DMS153 treated with DMSO at 0.1 percent for 48 hours (cell line): ENCODE data around the gene CAMTA1.
"Not testable (repeated sequence)": the region's sequence is repeated elsewhere in the genome, so short reads cannot be mapped to it uniquely, and the experiment has no call there.

Experiments used
- DNase-seq: peaks from one replicate; lab custom pipeline; 2025; ENCODE audit not compliant: unreplicated experiment; lab: John Stamatoyannopoulos, UW

Gene CAMTA1

DNA sequence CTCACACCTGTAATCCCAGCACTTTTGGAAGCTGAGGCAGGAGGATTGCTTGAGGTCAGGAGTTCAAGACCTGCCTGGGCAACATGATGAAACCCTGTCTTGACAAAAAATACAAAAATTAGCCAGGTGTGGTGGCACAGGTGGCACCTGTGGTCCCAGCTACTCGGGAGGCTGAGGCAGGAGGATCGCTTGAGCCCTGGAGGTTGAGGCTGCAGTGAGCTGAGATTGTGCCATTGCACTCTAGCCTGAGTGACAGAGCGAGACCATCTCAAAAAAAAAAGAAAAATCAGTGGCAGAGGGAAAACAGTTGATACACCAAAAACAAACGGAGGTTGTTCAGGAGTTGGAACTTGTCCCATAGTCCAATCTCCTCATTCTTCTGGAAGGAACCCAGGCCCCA lies 904.1 kb downstream of the CAMTA1 start:
- not testable (repeated sequence) for DNase-seq

DNA sequence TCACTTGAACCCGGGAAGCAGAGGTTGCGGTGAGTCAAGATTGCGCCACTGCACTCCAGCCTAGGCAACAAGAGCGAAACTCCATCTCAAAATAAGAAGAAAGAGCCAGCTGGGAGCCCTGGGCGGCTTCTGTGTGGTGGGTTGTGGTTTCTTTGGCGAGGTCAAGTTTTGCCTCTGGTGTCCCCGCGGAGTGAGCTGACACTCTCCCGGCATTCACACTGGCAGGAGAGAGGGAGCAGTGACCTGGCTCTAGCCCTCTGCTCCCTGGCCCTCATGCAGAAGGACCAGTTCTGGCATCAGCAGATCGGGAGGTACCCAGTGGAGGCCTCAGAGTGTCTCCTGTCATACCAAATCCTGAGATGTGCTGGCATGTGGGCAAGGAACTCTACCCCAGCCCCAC lies 904.8 kb downstream of the CAMTA1 start:
- no peak for DNase-seq

DNA sequence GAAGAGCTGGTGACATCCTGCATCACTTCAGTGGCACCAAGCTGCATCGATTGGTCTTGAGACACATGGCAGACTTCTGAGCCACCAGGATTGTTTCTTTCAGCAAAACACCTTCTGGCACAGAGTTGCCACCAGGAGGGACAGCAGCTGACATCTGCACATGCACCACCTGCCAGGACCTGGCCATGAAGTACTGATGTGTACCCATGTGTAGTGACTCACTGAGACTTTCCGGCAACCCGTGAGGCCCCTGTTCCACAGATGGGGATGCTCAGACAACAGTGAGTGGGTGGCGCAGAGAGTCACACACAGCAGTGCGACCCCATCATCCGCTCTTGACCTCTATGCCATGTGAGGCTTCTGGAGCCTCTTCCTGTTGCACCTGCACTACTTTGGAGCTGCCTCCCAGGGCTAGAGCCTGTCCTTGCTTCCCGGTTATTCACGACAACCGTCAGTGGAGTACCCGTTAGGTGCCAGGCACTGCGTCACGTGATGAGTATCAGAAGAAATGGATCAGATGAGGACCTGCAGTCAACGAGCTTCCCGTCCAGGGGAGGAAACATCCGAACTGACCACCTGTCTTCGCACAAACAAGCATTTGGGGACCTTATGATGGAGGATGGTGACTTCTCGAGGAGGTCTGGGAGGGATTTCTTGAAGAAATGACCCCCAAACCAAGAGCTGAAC lies 905.4 kb downstream of the CAMTA1 start:
- no peak for DNase-seq

DNA sequence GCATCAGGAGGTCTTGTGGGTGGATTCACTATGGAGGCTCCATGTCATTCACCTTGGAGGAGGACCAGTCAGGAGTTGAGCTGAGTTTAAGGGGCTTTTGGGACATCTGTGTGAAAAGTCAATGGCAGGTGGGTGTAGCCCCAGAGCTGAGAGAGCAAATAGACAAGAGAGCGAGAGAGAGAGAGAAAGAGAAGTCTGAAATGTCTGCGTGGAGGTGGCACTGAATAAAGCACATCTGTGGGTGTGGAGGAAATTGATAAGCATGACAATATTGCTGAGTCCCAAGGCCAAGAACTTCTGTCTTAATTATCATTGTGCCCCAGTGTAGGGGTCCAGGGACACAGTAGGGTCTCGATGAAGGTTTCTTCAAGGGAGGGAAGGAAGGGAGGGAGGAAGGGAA lies 906.3 kb downstream of the CAMTA1 start:
- no peak for DNase-seq

DNA sequence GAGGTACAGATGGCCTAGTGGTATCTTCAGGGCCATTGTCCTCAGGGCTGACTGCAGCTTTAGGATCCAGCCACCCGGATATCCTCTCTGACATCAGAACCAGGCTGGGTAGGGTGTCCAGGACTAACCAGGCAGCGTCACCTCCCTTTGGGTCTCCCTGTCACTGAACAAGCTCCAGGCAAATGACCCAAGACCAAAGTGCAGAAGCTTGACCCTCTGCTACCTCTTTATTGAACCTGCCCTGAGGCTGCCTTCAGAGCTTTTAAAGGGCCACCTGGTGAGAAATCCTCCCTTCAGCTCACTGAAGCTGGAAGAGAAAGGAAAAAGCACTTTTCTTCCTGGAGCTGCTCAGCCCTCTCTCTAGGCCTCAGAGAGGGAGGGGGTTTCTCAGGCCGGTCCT lies 906.8 kb downstream of the CAMTA1 start:
- no peak for DNase-seq

DNA sequence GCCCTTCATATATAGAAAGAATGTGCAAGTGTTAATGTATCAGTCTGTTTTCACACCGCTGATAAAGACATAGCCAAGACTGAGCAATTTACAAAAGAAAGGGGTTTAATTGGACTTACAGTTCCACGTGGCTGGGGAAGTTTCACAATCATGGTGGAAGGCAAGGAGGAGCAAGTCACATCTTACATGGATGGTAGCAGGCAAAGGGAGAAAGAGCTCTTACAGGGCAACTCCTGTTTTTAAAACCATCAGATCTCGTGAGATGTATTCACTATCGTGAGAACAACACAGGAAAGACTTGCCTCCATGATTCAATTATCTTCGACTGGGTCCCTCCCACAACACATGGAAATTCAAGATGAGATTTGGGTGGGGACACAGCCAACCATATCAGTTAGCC lies 907.8 kb downstream of the CAMTA1 start:
- not testable (repeated sequence) for DNase-seq

DNA sequence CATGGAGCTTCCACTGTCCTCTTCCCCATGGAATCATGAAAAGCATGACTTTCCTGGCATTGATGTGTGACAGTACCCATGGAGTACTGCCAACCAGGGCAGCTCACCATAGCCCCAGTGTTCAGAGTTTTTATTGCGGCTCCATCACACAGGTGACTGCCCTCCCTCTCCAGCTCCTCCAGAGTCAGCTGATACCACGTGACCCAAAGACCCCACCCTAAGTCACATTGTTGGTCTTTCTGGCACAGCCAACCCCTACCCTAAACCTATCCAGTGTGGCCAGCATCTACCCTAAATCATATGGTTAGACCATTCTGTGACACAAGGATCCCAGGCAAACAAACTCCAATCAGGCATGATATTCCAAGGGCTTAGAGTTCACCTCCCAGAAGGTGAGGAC lies 908.4 kb downstream of the CAMTA1 start:
- DNase-seq = no peak

DNA sequence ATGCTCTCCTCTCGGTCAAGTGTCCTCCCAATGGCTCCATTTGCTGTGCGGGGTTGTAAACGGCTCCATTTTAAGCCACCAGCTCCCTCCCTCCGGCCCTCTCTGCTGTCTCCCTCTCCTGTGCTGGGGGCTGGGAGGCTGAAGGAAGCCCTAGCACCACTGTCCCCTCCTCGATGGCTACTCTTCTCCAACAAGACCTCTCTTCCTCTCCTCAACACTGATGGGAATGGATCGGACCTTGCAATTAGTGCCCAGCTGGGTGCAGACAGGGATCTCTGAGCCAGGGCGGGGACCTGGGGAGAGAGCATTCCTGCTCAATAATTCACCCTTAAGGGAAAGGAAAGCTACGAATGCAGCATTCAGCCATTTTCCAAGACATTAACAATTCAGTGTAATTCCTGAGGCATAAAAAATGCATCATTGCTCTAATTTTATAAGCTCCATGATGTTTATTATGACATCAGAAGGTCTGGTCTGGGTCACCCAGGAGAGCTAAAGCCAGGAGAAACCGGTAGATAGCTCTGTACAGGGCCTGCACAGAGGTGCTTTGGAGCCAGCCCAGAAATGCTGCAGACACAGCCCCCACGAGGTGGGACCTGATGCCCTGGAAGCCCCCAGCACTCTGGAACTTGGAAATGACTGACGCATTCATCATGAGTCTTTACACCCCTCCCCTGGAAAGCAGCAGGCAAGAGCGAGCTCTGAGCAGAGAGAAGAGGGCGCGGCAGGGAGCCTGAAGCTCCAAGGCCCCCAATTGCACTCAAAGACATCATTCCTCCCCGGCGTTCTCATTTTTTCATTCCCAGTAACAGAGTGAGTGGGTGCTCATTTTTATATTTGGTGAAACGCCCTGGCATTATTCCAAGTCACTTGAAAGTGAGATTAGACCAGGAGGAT lies 909.6 kb downstream of the CAMTA1 start:
- DNase-seq = no peak

DNA sequence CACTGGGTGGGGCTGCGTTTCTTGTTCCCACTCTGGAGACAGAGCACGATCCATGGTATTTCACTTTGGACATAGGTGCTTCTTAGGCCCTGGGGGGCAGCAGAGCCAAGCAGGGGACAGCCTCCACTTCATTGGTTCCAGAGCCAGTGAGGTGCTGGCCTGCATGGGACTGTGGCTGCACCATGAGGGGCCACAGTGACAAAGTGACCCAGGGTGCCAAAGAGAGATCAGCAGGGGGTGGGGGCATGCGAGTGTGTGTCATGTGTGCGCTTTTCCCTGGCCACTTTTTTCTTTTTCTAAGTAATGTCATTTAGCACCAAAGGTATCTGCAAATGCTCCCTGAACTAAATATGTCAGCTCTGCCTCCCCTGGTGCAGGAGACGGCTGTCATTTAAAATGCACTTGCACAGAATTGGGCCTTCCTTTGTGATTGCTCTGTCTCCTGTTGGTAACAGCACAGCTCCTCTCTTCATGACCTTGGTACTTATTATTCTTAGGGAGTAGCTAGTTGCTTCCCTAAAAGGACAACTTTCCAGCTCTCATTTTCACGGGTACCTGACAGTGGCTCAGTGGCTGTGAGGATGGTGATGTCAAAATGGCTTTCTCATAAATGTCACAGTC lies 910.4 kb downstream of the CAMTA1 start:
- no peak for DNase-seq

DNA sequence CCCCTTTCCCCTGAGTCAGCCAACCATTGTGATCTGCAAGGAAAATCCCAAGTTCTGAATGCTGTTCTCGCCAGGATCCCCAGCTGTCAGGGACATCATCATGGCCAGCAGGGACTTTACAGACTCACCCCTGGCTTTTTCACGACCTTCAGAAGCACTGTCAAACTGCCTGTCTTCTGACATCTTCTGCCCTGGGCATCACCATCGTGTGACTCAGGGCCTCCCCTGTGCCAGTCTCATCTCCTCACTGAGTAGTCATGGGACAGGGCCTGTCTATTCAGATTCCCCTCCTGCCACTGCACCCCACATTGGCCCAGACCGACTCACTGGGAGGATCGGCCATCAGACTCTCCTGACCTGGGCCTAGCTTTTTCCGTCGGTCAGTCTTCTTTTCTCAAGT lies 913.4 kb downstream of the CAMTA1 start:
- no peak for DNase-seq

DNA sequence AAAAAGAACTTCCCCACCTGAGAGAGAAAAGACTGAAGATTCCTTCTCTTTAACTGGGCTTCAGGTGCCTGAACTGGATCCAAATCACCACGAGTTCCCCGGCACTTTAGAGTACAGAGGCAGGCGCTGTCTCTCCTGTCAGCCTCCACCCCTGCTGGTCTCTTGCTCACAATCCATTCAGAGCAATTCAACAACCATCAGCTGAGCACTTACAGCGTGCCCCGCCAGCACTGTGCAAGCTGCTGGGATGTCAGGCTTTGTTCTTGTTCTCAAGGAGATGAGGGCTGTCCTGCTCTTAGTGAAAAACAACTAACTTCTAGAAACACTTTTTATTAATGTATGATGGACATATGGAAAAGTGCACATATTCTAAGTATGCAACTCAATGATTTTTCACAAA lies 917.1 kb downstream of the CAMTA1 start:
- peak; percentile 21 for DNase-seq

DNA sequence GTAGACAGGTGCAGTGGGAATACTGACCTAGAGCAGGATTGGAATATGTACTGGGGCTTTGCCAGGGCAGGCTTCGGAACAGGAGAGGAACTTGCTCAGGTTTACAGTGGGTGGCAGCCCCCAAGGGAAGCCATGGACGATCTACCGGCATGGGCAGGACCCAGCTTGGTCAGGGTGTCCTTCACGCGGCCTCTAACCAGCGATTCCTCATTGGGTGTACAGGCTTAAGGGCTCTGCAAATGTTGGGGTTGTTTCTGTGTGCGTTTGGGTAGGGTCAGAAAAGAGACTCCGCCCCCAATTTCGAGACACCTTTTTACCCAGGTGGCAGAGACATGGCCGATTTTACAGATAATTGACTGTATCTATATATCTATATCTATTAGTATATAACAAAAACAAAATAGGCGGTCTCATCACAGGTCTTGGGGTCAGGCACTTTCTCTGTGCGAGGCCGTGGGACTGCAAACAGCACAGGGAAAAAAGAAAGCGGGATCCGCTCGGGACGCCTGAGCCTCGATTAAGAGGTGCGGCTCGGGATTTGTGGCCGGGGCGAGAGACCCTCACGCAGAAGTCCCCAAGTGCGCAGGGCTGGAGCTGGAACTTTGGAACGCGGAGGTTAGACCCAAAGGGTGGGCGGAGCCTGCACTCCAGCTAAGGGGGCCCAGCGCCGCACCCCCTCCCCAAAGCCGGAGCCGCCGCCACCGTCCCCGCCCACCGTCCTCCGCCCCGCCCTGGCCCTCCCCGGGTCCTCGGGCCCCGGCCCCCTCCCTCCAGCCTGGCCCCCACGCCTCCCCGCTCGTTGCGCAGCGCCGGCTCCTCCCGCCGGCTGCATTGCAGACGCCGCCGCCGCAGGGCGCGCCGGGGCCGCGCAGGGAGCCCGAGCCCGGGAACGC lies 918.3 kb downstream of the CAMTA1 start:
- no peak for DNase-seq

DNA sequence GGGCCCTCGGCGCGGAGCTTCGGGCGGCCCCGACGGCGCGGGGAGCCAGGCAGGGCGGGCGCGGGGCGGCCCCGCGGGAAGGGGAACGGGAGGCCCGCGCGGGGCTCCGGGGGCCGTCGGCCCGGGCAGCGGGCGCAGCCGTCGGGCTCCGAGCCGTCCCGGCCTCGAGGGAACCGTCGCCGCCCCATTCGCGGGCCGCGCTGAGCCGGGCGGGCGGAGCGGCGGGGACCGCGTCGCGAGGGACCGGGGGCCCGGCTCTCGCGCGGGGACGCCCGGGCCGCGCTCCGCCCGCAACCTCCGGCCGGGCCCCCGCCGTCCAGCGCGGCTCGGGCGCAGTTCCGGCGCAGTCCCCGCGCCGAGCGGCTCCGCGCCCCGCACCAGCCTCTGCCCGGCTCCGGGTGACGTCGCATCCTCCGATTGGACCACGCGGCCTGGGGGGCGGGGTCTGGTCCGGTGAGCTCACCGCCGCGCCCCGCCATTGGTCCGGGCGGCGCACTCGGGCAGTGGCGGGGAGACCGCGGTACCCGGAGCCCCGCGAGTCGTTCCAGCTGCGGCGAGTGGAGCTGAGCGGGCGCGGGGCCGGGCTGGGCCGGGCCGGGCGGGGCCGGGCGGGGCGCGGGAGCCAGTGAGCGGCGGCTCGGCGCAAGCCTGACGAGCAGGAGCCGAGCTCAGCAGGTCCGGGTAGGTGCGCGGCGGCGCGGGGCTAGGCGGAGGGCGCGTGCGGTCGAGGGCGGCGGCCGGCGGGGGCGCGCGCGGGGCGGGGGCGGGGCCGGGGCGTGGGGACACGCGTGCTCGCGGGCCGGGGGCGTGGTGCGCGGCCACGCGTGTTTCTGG lies 919.2 kb downstream of the CAMTA1 start:
- peak; percentile 92 for DNase-seq

DNA sequence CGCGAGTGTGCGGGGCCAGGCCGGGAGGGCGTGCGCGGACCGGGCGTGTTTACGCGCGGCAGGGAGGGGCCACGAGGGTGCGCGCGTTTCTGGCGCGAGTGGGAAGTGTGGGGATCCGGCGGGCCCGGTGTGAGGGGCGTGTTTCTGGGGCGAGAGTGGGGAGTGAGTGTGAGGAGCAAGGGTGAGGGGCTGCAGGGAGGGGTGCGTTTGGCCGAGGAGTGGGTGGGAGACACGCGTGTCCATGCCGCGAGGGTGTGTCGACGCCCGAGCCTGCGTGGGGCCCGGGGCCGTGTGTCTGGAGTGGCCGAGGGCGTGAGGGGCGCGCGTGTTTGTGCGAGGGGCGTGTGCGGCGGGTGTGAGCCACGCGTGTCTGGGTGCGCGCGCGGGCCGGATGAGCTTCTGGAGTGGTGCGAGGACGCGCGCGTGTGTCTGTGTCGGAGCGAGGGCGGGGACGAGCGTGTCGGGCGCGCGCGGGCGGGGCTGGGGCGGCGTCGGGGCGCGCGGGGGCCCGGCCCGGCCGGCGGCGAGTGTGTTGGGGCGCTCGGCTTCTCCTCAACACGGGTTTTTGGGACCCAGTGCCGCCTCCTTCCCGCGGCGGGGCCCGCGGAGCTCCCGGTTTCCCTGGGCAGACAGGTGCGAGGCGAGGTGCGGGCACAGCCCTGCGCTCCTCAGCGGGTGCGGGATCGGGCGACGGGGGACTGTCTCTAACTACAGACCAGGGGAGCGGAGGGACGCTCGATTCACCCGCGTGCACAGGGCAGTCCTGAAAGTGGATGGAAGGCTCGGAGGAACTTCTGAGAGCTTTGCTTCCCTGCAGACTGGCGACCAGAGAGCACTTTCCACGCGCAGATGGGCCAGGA lies 920.0 kb downstream of the CAMTA1 start:
- DNase-seq = no peak

DNA sequence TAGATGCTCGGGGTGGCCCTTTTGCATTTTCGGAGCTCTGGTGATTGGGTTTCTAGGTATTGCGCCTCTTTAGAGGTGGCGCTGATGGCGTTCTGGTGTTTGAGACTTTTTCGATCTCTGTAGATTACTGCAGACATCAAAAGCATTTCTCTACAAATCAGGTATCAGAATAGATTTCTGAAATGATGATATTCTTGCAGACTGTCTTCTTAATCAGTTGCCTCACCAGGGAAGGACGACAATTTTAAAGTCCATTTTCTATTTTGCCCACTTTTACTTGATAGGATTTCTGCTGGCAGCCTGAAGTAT lies 920.6 kb downstream of the CAMTA1 start:
- DNase-seq = no peak

DNA sequence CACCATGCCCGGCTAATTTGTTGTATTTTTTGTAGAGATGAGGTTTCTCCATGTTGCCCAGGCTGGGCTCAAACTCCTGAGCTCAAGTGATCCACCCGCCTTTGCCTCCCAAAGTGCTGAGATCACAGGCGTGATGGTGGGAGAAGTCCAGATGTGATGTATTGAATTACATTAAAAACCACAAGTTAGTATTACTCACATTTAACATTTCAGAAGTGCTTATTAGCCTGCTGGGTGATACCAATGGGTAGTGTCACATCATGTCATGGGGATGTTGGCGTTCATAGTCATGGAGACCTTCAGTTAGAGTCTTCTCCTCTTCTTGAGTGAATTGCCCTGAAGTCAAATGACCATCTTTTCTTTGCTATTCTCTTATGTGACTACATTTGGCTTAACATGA lies 922.3 kb downstream of the CAMTA1 start:
- DNase-seq = no peak

DNA sequence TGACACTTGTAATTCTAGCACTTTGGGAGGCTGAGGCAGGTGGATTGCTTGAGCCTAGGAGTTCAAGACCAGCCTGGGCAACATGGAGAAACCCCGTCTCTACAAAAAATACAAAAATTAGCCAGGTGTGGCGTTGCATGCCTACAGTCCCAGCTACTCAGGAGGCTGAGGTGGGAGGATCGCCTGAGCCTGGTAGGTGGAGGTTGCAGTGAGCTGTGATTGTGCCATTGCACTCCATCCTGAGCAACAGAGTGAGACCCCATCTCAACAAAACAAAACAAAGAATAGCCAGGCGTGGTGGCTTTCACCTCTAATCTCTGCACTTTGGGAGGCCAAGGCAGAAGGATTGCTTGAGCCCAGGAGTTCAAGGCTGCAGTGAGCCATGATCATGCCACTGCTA lies 922.8 kb downstream of the CAMTA1 start:
- DNase-seq = not testable (repeated sequence)

DNA sequence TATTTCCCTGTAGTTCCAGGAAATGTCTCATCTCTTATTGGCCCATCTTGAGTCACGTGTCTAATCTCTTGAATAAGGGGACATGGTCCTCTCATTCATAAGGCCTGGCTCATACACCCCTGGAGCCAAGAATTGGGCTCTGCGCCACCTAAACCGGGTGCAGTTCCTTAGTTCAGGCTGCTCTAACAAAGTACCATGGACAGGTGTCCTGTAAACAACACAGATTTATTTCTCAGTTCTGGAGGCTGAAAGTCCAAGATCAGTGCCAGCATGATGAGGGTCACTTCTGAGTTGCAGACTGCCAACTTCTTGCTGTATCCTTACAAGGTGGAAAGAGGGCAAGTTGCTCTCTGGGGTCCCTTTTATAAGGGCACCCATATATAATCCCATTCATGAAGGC lies 925.6 kb downstream of the CAMTA1 start:
- no peak for DNase-seq

DNA sequence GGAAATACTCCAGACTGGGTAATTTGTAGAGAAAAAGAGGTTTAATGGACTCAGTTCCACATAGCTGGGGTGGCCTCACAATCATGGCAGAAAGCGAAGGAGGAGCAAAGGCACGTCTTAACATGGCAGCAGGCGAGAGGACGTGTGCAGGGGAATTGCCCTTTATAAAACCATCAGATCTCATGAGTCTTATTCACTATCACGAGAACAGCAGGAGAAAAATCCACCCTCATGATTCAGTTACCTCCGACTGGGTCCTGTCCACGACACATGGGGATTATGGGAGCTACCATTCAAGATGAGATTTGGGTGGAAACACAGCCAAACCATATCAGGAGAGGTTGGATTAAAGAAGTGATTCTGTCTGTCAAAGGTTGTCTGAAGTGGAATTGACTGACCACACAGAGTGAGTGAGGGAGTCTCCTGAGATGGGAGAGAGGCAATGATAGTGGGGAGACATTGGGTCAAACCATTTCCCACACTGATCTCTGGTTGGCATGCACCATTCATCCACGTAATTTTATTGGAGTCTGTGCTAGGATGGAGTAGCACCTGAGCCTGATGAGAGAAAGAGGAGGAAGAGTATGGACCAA lies 927.6 kb downstream of the CAMTA1 start:
- no peak for DNase-seq
